HG03442 (cell line): ENCODE data around the gene ANO7.
"Not testable (repeated sequence)": the region's sequence is repeated elsewhere in the genome, so short reads cannot be mapped to it uniquely, and the experiment has no call there.

Experiments used
- ATAC-seq: cut with Tn5 transposase; IDR thresholded peaks from one replicate; pipeline ENCODE4 v1.9.1; 2021; ENCODE audit warnings: mild to moderate bottlenecking, moderate library complexity; ENCODE audit not compliant: unreplicated experiment

The ANO7 gene

DNA sequence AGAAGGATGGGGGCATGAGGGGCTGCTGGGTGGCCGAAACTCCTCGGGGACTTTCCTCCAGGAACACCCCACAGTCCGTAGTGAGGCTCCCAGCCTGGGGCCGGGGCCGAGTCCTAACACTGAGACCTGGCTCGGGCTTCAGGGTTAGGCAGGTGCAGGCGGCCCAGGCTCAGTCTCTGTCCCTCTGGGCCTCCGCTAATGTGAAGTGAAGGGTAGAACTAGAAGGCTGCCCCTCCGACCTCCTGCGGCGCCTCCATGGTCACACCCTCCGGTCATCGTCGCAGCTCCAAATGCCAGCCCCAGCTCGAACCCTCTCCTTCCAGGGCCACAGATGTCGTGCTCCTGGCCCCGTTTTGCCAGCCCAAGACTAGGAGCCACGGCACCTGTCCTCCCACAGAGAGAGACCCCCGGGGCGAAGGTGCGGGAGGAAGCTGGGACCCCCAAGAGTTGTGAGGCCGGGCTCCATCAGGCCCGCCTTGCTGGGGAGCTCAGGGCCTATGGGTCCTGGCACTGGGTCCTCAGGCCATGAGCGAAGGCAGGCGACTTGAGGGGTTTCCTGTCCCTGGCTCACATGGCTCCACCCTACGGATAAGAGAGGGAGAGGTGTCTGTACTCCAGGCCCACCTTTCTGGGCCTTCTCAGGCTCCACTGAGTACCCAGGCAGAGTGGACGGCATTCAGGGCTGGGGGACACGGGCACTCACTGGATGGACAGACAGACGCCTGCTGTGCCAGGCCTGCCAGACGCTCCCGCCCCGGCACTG, 797 bp downstream of the ANO7 start:
- ATAC-seq: no peak

DNA sequence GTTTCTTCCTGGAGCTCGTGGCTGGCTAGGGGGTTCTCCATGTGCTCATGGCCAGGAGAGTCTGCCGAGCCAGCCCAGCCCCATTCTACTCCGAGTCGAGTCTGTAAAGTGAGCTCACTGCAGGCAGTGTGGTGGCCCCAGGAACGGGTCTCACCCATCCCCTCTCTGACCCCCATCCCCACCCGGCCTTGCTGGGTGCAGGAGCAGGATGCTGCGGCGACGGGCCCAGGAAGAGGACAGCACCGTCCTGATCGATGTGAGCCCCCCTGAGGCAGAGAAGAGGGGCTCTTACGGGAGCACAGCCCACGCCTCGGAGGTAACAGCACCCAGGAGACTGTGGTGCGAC, 1.4 kb downstream of the ANO7 start:
- ATAC-seq: no peak

DNA sequence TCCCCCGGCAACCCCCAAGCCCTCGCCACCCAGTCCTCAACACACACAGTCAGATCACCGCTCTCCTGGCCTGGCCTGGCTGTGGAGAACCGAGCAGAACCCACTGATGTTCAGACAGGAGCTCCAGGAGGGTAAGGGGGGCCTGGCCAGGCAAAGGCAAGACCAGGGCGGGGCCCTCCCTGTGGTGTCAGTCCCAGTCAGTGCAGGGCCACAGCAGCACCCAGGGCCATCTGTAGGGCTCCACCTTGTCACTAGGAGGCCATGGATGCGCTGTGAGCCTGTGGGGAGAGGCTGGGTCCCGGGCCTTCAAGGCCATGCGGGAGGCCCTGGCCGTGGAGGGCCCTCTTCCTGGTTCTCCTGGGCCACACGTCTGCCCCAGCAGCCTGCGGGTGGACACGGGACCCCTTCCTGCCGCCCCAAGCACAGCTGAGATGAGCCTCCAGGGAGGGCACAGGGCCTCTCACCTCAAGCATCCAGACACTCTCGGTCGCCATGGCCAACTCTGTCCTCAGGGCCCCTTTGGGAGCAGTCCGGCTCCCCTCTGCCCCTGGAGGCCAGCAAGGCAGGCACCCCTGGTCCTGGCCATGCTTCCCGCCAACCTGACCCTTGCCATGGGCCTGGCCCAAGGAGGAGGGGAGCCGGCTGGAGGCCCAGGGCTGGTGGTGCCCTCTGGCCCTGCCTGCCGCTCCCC, 2.0 kb downstream of the ANO7 start:
- no peak for ATAC-seq

DNA sequence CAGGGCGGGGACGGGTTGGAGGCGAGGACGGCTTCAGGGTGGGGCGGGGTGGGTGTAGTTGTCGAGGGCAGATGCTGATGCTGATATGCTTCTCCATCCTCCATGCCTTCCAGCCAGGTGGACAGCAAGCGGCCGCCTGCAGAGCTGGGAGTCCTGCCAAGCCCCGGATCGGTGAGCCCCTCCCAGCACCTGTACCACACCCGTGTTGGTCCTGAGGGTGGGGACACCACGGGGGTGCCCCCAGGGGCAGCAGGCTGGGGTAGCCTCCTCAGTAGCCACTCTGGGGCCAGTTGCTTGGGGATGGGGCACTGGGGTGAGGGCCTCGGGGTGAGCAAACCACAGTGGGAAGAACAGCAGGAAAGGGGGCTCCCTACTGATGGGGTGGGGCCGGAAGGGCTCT, 2.6 kb downstream of the ANO7 start:
- no peak for ATAC-seq

DNA sequence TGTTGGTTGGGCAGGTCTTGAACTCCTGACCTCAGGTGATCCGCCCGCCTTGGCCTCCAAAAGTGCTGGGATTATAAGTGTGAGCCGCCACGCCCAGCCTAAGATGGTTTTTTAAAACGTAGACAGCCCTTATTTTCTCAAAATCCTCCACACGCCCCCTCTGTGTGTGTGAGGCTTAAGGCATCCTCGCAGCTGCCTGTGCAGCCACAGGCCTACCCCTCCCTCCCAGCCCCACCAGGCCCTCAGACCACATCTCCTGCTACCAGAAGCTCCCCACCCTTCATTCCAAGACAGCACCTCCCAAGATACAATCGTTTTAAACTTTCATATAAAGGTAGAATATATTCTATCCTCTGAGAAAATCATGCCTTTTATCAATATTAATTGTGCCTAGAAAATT, 4.8 kb downstream of the ANO7 start:
- no peak for ATAC-seq

DNA sequence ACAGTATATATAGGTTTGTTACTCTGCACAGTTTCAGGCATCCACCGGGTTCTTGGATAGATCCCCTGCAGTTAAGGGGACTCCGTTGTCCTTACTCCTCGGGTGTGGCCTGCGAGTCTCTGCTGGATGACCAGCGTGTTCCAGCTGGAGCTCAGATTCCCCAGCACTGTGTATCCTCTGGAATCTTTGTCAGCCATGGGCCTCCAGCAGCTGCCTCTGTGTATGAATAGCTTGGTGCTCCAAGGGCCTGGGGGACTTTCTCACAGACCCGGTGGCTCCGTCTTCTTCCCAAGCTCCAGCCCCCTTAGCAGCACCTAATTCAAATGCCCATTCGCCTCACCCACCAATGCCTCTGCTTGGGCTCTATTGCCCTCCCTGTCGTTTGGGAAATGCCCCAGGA, 6.3 kb downstream of the ANO7 start:
- ATAC-seq: no peak

DNA sequence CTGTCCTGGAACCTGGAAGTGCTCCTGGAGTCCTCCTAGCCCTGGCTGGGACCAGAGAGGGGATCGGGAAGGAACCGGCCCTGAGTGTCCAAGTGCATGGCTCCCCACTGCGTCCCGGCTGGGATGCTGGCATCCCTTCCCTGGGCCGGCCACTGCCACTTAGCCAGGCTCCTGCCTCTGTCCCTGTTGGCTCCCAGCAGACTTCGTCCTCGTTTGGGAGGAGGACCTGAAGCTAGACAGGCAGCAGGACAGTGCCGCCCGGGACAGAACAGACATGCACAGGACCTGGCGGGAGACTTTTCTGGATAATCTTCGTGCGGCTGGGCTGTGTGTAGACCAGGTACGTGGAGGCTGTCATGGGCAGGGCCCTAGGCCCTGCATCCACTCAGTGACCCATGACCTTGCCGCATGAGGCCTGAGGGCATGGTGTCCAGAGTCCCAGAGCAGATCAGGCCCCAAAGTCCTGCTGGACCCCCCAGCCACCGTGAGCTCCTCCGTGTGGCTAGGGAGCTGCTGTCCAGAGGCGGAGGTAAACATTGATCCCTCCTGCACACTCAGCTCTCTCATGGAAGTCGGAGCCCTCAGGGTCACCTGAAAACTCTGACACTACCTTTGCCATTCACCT, 7.1 kb downstream of the ANO7 start:
- ATAC-seq: no peak

DNA sequence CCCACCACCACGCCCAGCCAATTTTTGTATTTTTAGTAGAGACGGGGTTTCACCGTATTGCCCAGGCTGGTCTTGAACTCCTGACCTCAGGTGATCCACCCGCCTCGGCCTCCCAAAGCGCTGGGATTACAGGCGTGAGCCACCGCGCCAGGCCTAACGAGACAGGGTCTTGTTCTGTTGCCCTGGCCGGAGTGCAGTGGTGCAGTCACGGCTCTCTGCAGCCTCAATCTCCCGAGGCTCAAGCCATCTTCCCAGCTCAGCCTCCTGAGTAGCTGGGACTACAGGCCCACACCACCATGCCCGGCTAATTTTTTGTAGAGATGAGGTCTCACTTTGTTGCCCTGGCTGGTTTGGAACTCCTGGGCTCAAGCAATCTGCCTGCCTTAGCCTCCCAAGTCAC, 8.8 kb downstream of the ANO7 start:
- not testable (repeated sequence) for ATAC-seq

DNA sequence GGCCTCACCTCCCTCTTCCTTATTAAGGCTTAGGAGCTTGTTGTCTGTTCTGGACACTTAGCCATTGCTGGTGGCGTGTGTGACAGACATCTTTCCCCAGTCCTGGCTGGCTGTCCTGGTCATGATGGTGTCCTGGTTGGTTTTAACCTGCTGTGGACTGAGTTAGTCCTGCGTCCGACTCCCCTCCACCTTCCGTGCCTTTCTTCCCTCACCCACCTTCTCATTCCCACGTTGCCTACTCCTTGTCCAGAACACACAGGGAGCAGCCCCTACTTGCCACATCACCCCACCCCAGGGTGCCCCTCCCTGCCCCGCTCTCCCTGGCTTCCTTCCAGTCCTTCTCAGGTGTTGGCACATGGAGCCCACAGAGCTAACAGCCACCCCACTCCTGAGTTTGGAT, 9.5 kb downstream of the ANO7 start:
- no peak for ATAC-seq

DNA sequence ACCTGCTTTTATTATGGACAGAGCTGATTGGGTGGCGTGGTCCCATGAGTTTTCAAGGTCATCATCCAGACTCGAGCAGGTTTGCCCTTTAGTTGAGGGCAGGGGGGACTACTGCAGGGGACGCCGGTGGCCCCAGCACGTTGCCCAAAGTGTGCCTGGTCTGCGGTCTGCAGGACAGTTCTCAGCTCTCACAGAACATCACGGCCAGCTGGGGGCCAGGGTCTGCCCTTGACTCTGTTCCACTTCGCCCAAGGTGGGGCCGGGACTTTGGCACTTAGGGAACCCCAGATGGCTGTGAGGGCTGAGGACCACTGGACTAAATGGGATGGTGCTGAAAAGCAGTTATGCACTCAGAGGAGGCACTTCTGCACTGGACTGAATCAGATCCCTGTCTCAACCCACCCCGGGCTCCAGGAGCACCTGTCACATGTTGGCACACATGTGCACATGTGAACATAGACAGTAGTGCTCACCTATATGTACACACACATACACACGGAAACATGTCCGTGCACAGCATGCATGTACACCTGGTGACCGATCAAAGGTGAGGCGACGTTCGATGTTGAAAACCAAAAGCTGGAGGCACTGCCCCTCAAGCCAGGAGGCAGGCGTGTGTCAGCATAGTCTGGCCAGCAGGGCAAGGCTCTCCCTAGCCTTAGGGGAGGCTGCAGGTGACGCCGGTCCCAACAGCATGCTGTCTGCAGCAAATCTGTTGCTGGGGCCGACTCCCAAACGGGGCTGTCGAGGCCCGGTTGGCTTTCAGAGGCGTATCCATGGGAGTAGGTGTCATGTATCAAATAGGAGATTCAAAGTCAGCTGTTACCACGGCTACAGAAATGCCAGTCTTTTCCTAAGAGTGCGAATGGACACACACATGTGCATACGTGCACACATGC, 10.2 kb downstream of the ANO7 start:
- no peak for ATAC-seq

DNA sequence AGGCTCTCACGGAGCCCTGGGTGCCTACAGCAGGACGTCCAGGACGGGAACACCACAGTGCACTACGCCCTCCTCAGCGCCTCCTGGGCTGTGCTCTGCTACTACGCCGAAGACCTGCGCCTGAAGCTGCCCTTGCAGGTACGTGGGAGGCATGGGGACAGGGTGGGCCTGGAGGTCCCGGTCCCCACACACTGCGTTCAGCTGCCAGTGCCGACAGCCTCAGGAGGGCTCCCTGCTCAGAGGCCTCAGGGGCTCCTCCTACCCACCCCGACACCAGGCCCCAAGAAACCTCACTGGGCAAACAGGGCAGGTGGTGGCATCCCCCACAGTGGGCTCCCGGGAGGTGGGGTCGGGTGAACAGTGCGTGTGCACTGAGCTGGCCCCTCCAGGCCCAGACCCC, 10.8 kb downstream of the ANO7 start:
- ATAC-seq: no peak

DNA sequence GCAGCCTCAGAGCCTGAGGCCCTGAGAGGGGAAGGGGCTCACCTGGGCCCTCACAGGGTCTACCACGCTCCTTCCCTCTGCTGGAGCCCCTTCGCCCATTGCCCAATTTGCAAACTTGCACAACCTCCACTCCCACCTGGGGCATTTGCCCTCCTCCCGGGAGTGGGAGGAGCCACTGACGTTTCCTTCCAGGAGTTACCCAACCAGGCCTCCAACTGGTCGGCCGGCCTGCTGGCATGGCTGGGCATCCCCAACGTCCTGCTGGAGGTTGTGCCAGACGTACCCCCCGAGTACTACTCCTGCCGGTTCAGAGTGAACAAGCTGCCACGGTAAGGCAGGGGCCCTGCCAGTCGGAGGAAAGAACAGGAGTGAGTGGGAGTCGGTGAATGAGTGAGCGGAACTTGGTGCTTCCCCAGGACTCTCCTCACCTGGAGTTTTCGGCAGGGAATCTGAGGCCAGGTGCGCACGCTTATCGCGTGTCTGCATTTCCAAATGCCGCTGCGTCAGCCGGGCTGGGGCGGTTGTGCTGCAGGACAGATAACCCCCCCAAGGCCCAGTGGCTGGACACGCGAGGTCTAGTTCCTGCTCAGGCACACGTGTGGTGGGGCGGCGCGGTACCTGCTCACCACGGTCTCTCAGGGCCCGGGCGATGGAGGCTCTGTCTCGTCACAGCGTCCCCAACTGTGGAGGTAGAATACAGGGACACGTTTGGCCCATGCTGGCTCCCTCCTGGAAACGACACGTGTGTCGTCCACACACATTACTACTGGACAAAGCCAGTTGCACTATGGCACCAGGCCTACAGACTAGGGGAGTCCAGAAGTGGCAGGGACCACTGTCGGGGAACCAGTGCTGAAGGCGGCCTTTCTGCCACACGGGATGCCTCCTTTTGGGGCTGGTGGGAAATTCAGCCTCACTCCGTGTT, 11.7 kb downstream of the ANO7 start:
- ATAC-seq: no peak

DNA sequence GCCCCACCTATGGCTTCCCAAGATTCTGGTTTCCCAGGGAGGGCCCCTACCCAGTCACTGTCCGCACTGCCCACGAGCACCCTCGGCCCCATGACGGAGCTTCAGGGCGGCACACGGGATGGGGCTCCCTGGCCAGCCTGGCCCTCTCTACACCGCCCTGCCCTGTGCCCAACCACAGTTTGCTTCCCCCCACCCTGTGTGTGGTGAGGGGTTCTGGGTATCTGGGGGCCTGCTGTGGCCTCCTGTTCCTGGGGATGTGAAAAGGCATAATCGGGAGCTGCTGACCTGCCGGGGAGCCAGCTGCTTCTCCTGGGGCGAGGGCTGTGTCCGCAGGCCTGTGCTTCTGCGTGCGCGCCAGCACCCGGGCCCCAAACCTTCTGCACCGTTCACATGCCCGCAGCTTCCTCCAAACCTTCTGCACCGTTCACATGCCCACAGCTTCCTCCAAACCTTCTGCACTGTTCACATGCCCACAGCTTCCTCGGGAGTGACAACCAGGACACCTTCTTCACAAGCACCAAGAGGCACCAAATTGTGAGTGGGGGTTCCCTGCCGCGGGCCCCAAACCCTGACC, 12.4 kb downstream of the ANO7 start:
- ATAC-seq: no peak

DNA sequence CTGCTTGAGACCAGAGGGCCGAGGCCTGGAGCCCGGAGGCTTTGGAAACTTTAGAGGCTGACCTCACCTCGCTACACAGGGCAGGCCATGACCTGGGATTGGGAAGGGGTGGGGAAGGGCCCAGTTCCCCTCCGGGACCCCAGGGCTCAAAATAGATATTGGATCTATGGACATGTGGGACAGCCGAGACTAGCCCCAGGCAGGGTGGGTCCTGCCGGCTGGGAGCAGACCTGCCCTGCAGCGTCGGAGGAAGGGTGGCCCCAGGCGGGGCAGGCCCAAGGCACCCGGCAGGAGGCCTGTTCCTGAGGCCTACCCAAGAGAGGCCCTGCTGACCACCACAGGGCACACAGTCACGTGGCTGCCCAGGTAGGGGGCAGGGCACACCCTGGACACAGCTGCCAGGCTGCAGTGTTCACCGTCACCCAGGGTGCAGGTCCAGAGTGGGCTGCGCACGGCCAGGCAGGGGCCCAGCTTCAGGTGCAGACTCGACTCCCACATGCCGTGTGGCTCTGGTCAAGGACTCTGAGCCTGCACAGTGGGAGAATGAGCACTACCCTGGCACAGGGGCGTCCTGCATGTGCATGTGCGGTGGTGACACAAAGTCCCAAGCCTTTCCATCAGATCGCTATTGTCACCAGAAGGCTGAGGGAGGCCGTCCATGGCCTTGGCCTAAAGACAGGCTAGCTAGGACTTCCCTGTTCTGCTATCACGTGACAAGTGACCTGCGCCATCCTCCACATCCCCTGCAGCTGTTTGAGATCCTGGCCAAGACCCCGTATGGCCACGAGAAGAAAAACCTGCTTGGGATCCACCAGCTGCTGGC, 13.2 kb downstream of the ANO7 start:
- ATAC-seq: no peak

DNA sequence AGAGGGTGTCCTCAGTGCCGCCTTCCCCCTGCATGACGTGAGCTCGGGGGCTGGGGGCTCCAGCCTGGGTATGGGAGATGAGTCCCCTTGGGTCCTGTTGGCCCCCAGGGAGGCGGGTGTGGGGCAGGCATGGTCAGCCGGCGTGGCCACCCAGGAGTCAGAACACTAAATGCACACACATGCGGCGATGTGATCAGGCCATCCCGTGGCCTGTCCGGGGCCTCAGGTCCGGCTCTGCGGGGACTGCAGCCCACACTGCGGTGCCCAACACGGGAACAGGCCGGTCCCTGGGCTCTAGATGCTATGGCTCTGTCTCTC, 13.8 kb downstream of the ANO7 start:
- ATAC-seq: no peak

DNA sequence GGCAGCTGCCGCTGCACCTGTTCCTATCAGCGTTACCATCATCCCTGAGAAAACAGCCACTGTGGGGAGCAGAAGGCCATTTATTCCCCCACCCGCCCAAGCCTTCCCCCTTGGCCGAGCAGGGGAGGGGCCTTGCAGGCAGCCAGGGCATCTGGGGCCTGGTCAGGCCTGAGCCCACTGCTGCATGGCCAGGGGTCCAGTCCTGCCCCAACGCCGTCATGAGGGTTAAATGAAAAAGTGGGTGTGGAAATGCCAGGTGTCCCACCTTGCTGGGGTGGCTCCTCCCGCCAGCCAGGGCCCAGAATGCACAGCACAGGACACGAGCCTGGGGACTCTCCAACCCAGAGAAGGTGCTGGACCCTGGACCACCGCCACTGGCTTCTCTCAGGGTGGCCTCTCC, 14.2 kb downstream of the ANO7 start:
- no peak for ATAC-seq

DNA sequence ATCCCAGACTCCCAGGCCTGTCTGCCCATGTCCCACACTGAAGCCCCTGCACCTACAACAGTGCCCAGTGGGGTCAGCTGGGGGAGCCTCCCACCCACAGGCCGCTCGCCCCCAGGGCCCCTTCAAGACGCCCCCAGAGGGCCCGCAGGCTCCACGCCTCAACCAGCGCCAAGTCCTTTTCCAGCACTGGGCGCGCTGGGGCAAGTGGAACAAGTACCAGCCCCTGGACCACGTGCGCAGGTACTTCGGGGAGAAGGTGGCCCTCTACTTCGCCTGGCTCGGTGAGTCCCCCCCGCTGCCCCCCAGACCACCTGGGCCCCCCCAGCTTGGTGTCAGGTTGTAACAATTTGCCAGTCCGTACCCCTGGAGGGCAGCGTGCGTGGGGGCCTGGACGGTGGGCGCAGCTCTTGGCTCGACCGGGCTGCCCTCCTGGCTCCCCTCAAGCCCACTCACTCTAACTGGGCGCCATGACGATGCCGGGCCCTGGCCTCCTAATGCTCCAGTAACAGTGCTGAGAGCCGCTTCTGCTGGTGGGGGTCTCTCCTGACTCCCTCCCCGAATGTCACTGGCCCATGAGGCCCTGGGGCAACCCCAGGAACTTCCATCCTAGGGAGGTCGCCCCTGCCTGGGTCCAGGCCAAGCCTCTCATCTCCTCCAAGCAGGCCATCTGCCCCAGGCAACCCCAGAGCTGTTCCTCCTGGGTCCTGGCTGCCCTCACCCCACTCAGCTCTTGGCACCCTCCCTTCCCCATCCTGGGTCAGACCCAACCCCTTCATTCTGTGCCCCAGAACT, 14.9 kb downstream of the ANO7 start:
- no peak for ATAC-seq

DNA sequence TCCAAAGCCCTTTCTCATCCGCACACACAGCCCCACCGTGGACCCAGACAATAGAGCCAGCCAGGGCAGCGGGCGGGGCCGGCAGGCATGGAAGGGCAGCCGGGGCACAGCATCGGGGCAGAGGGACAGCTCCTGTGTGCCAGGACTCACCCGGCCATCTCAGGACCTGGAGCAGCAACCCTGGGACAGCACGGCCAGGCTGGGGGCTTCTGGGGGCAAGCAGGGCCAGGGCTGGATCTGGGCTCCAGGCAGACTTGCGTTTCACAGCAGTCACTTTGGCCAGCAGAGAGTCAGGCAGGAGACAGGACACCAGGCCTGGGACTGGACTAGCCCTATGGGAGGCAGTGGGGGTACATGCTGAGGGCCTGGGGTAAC, 15.5 kb downstream of the ANO7 start:
- no peak for ATAC-seq

DNA sequence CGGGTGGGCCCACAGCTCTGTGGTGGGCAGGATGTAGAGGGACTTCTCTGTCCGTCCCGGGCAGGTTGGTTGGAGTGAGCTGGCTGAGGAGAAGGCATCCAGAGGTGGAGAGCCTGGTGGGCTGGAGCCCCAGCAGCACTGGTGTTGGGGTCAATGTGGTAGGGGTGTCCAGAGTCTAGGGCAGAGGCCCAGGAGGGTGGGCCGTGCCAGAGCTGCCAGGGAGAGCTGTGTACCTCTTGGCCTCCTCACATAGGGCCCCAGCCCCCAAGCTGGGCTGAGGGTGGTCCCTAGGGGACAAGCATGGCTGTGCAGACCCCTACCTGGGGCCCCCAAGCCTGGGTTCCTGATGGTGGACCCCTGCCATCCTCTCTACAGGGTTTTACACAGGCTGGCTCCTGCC, 16.0 kb downstream of the ANO7 start:
- ATAC-seq: no peak
